ENCODE results near the gene ADD1. TPM values are rescaled to one million over a fixed set of nuclear protein-coding genes. Genes with fewer than 3 reads are reported as not detected.

ADD1 gene
- total RNA-seq, 1 experiment from 2014 or later: 163 TPM

DNA sequence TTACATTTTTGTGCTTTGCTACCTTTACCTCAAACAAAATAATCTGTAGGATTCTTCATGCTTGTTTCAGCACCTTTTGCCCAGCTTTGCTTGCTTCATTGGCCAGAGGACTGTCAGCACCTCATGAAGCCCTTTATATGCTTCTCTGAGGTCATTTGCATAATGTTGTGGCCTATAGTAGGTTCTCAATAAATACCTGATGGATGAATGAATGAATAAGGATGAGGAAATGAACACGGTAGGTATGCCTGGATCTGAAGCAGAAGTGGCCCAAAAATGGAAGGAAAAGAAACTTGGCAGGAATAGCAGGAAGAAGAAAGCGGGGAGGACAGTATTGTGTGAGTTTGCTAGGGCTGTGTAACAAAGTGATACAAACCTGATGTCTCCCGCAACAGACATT is 127.6 kb downstream of the ADD1 start:
- Histone ChIP-seq H4K5ac (ENCODE audit: insufficient read length, low read depth, low read length) (no peak overlapping the region), H2AFZ (ENCODE audit: low read length) (no peak overlapping the region), H2AK5ac (ENCODE audit: insufficient read length, low read length) (no peak overlapping the region), H2BK20ac (ENCODE audit: low read depth, low read length, poor library complexity, severe bottlenecking) (no peak overlapping the region), H3K4ac (ENCODE audit: low read depth, low read length) (no peak overlapping the region), H2BK120ac (ENCODE audit: low read depth, low read length, poor library complexity, severe bottlenecking) (no peak overlapping the region), H3K23me2 (ENCODE audit: insufficient read length, low read depth, low read length, poor library complexity, severe bottlenecking) (no peaks in the 10 kb centered on the region), H3K27ac (ENCODE audit: insufficient read length, low read depth, low read length) (no peak overlapping the region), H3K79me2 (ENCODE audit: insufficient read depth, low read length) (no peaks in the 10 kb centered on the region), H3K79me1 (ENCODE audit: insufficient read depth, low read depth, low read length, poor library complexity, severe bottlenecking) (no peaks in the 10 kb centered on the region), H3K4me2 (ENCODE audit: insufficient read depth, insufficient read length, low read length) (no peak overlapping the region), H3K27me3 (ENCODE audit: insufficient read depth, low read length) (no peaks in the 10 kb centered on the region), H3K56ac (ENCODE audit: insufficient read length, low read depth, low read length) (no peak overlapping the region), H2BK5ac (ENCODE audit: insufficient read length, low read length) (no peak overlapping the region), H4K8ac (replicated peaks; ENCODE audit: insufficient read length, low read depth, low read length) (no peak overlapping the region), H3K4me1 (ENCODE audit: insufficient read depth, low read length) (no peaks in the 10 kb centered on the region), H3T11ph (ENCODE audit: low read length) (no peak overlapping the region), H4K20me1 (ENCODE audit: control insufficient read depth, insufficient read depth, insufficient read length) (no peaks in the 10 kb centered on the region), H2BK12ac (ENCODE audit: insufficient read length, low read depth, low read length) (no peak overlapping the region), H3K9ac (ENCODE audit: extremely low read depth, insufficient read length, low read length) (no peak overlapping the region), H4K91ac (ENCODE audit: insufficient read length, low read depth, low read length) (no peak overlapping the region), H3K23ac (ENCODE audit: insufficient read length, low read depth, low read length) (no peak overlapping the region), H3K18ac (ENCODE audit: insufficient read length, low read depth, low read length) (no peak overlapping the region), H3K9me3 (ENCODE audit: control insufficient read depth, low read depth, low read length) (no peaks in the 10 kb centered on the region), H3K14ac (ENCODE audit: insufficient read depth, low read length) (no peak overlapping the region), H2BK15ac (ENCODE audit: low read depth, low read length) (no peak overlapping the region)
- DNase-seq: no peak
- WGBS (ENCODE audit: extremely low coverage, insufficient read length, low lambda C conversion rate): no CpG with 5 or more reads among the region's 3 CpGs
- no peak overlapping the region for H3K4me3 Mint-ChIP-seq
- no peaks in the 10 kb centered on the region; a peak in 2 of 5 replicates for H3K9me3 Mint-ChIP-seq
- H3K4me1 Mint-ChIP-seq: peaks cover 4% of the 10 kb centered on the region in 2 experiments; a peak in 3 of 4 replicates
- no peaks in the 10 kb centered on the region for H3K27me3 Mint-ChIP-seq (ENCODE audit: low read depth)
- TF ChIP-seq, protein P1, sequence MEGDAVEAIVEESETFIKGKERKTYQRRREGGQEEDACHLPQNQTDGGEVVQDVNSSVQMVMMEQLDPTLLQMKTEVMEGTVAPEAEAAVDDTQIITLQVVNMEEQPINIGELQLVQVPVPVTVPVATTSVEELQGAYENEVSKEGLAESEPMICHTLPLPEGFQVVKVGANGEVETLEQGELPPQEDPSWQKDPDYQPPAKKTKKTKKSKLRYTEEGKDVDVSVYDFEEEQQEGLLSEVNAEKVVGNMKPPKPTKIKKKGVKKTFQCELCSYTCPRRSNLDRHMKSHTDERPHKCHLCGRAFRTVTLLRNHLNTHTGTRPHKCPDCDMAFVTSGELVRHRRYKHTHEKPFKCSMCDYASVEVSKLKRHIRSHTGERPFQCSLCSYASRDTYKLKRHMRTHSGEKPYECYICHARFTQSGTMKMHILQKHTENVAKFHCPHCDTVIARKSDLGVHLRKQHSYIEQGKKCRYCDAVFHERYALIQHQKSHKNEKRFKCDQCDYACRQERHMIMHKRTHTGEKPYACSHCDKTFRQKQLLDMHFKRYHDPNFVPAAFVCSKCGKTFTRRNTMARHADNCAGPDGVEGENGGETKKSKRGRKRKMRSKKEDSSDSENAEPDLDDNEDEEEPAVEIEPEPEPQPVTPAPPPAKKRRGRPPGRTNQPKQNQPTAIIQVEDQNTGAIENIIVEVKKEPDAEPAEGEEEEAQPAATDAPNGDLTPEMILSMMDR (conservative IDR thresholded peaks at IDR 0.05): no peak
- H3K27ac Mint-ChIP-seq: no peak overlapping the region
- peaks cover 0 to 2% (median 0%) of the 10 kb centered on the region in 3 experiments; a peak in 1 of 7 replicates for H3K36me3 Mint-ChIP-seq (ENCODE audit: insufficient read depth in 1 of 3, low read depth in 3 of 3)
